Mesothelial cell of epicardium (in vitro differentiated cells): ENCODE results near the gene SEC14L2. TPM values are rescaled to one million over a fixed set of nuclear protein-coding genes. Genes with fewer than 3 reads are reported as not detected.

ENCODE experiments used
- DNase-seq, 2 experiments: peaks; one replicate each; pipeline ENCODE4 v3.0.0; 2021; ENCODE audit warnings: low spot score in 2 of 2; ENCODE audit not compliant: unreplicated experiment in 2 of 2
- H3K27ac Mint-ChIP-seq: 2 replicates; pipeline ENCODE4 v1.8.0; 2021; ENCODE audit warnings: mixed read lengths
- H3K27me3 Mint-ChIP-seq: 2 replicates; pipeline ENCODE4 v1.8.0; 2021; ENCODE audit warnings: low read depth, mixed read lengths
- H3K36me3 Mint-ChIP-seq: 2 replicates; pipeline ENCODE4 v1.8.0; 2021; ENCODE audit warnings: mixed read lengths
- H3K4me1 Mint-ChIP-seq: 2 replicates; pipeline ENCODE4 v1.8.0; 2021; ENCODE audit warnings: mixed read lengths
- H3K4me3 Mint-ChIP-seq: 2 replicates; pipeline ENCODE4 v1.8.0; 2021; ENCODE audit warnings: mild to moderate bottlenecking, moderate library complexity, mixed read lengths
- H3K9me3 Mint-ChIP-seq: 2 replicates; pipeline ENCODE4 v1.8.0; 2021; ENCODE audit warnings: mixed read lengths
- total RNA-seq: library from RNA; stranded (reverse); gene quantifications from 3 replicates; pipeline ENCODE4 v1.2.1, GENCODE V29; 2021
- TF ChIP-seq, protein P1 (sequence below): fragments of 200-600 bp; sonication (generic); IDR thresholded peaks from one replicate; pipeline ENCODE4 v1.5.0; 2021; ENCODE audit warnings: antibody characterized with exemption; ENCODE audit not compliant: unreplicated experiment

SEC14L2 gene
- total RNA-seq, 1 donor from 2014 or later, result 4.3 TPM

DNA sequence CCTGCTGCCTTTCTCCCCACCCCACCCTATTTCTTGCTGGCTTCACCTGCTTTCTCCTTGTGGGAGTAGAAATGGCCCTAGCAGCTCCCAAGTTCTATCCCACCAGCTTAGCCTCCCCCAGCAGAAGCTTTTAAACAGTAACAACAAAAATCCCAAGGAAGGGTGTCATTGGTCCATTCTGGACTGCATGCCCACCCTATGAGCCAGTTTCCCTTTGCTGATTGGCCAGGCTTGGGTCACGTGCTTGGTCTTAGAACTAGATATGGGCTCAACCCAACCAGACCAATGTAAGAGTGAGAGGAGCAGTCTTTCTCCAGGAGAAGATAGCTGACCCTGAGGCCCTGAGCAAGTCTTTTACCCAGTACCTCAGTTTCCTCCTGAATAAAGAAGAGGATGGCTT, 31.1 kb downstream of the SEC14L2 start:
- no peaks in the 10 kb centered on the region for H3K9me3 Mint-ChIP-seq
- no peak overlapping the region for H3K4me3 Mint-ChIP-seq
- no peak for DNase-seq
- H3K27me3 Mint-ChIP-seq, result no peaks in the 10 kb centered on the region
- no peaks in the 10 kb centered on the region for H3K36me3 Mint-ChIP-seq
- no peak overlapping the region for H3K27ac Mint-ChIP-seq
- TF ChIP-seq, protein P1, sequence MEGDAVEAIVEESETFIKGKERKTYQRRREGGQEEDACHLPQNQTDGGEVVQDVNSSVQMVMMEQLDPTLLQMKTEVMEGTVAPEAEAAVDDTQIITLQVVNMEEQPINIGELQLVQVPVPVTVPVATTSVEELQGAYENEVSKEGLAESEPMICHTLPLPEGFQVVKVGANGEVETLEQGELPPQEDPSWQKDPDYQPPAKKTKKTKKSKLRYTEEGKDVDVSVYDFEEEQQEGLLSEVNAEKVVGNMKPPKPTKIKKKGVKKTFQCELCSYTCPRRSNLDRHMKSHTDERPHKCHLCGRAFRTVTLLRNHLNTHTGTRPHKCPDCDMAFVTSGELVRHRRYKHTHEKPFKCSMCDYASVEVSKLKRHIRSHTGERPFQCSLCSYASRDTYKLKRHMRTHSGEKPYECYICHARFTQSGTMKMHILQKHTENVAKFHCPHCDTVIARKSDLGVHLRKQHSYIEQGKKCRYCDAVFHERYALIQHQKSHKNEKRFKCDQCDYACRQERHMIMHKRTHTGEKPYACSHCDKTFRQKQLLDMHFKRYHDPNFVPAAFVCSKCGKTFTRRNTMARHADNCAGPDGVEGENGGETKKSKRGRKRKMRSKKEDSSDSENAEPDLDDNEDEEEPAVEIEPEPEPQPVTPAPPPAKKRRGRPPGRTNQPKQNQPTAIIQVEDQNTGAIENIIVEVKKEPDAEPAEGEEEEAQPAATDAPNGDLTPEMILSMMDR, result no peak
- peaks cover 18% of the 10 kb centered on the region for H3K4me1 Mint-ChIP-seq

GRCh38 chr22:30429887-30430286, 33.1 kb downstream of the SEC14L2 start:
- TF ChIP-seq, protein P1, result no peak
- Mint-ChIP-seq H3K27me3 (no peaks in the 10 kb centered on the region), H3K4me1 (peaks cover 10% of the 10 kb centered on the region), H3K9me3 (no peaks in the 10 kb centered on the region), H3K27ac (no peak overlapping the region), H3K36me3 (no peaks in the 10 kb centered on the region), H3K4me3 (no peak overlapping the region)
- no peak for DNase-seq

GRCh38 chr22:30430933-30431332, 34.1 kb downstream of the SEC14L2 start:
- no peak overlapping the region for H3K4me3 Mint-ChIP-seq
- H3K4me1 Mint-ChIP-seq, result peaks cover 5% of the 10 kb centered on the region
- TF ChIP-seq, protein P1, result no peak
- H3K27ac Mint-ChIP-seq, result no peak overlapping the region
- DNase-seq, result no peak
- H3K36me3 Mint-ChIP-seq, result no peaks in the 10 kb centered on the region
- no peaks in the 10 kb centered on the region for H3K27me3 Mint-ChIP-seq
- H3K9me3 Mint-ChIP-seq, result no peaks in the 10 kb centered on the region

- DNase-seq, result no peak
- H3K36me3 Mint-ChIP-seq, result no peaks in the 10 kb centered on the region
- H3K27ac Mint-ChIP-seq, result no peak overlapping the region
- TF ChIP-seq, protein P1, result no peak
- no peaks in the 10 kb centered on the region for H3K4me1 Mint-ChIP-seq
- no peaks in the 10 kb centered on the region for H3K9me3 Mint-ChIP-seq
- no peak overlapping the region for H3K4me3 Mint-ChIP-seq
- no peaks in the 10 kb centered on the region for H3K27me3 Mint-ChIP-seq
Measured at GRCh38 chr22:30432096-30432495, 35.3 kb downstream of the SEC14L2 start.

- no peak overlapping the region for H3K4me3 Mint-ChIP-seq
- no peaks in the 10 kb centered on the region for H3K9me3 Mint-ChIP-seq
- TF ChIP-seq, protein P1, result no peak
- H3K27me3 Mint-ChIP-seq, result no peaks in the 10 kb centered on the region
- no peak overlapping the region for H3K27ac Mint-ChIP-seq
- H3K4me1 Mint-ChIP-seq, result no peaks in the 10 kb centered on the region
- H3K36me3 Mint-ChIP-seq, result no peaks in the 10 kb centered on the region
- no peak for DNase-seq
Measured at GRCh38 chr22:30432520-30432919, 35.7 kb downstream of the SEC14L2 start.

GRCh38 chr22:30433227-30433626, 36.4 kb downstream of the SEC14L2 start:
- TF ChIP-seq, protein P1, result no peak
- Mint-ChIP-seq H3K27ac (no peak overlapping the region), H3K4me3 (no peak overlapping the region)

More at GRCh38 chr22:30433227-30433626, 36.4 kb downstream of the SEC14L2 start:
- no peaks in the 10 kb centered on the region for H3K4me1 Mint-ChIP-seq
- H3K36me3 Mint-ChIP-seq, result no peaks in the 10 kb centered on the region
- no peak for DNase-seq
- H3K9me3 Mint-ChIP-seq, result no peaks in the 10 kb centered on the region
- no peaks in the 10 kb centered on the region for H3K27me3 Mint-ChIP-seq
